Transverse colon (tissue), 4 donors: ENCODE results near the gene CDCA5.

ENCODE experiments used
- EP300 ChIP-seq: sonication (generic); formaldehyde crosslinking; IDR thresholded peaks from one replicate; pipeline ENCODE4 v1.6.1; 2017; ENCODE audit warnings: antibody characterized with exemption, low read depth
- POLR2A ChIP-seq: fragments of 450-650 bp; IDR thresholded peaks from one replicate; pipeline ENCODE4 v1.6.1; 2016; ENCODE audit warnings: antibody characterized with exemption, mild to moderate bottlenecking, moderate library complexity
- POLR2AphosphoS5 ChIP-seq, 3 donors: sonication (generic); formaldehyde crosslinking; IDR thresholded peaks; one replicate each; pipeline ENCODE4 v1.6.1; 2016; ENCODE audit warnings: antibody characterized with exemption in 3 of 3
- TF ChIP-seq, protein P1 (sequence below), 5 experiments: fragments of 200-600 bp in 3 of 5; fragments of 450-650 bp in 2 of 5; sonication (generic) in 3 of 5; IDR thresholded peaks; 1 replicate in 2 of 5; 2 replicates in 3 of 5; pipeline ENCODE4 v1.5.1; 2016 to 2017; ENCODE audit warnings: antibody characterized with exemption in 5 of 5, inconsistent platforms in 3 of 5, mild to moderate bottlenecking in 2 of 5, moderate library complexity in 1 of 5

DNA sequence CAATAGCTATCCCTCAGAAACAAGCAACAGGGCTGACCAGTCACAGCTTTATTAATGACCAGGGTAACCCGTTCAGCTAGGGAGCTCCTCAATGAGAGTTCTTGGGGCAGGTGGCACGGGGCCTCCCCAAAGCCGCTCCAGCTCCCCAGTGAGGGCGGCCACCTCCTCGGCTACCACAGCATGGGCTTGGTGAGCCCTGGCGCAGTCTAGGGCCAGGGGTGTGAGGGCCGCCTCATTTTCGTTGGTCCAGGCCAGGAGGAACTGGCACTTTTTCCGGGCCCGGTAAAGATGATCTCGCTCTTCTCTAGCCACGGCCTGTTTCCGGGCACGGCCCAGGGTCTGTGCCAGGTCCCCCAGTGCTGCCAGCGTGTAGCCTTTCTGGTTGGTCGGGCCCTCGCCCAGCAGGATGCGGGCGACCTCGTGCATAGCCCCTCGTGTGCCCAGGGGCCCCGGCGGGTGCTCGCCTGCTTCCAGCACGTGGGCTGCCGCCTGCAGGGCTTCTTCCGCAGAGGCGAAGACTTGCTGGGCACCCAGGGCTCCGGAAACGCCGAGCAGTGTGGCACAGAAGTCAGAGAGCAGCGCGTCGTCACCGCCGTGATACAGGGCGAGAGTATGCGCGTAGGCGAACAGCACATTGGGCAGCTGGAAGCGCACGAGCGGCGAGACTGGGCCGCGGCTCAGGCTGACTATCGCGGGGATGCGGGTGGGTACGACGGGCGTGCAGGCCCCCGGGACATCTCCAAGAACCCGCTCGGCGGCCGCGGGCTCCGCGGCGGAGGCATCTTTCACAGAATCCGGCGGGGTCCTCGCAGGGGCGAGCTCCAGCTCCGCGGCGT is 32.7 kb upstream of the CDCA5 start:
- TF ChIP-seq POLR2A: no peak
- TF ChIP-seq, protein P1, sequence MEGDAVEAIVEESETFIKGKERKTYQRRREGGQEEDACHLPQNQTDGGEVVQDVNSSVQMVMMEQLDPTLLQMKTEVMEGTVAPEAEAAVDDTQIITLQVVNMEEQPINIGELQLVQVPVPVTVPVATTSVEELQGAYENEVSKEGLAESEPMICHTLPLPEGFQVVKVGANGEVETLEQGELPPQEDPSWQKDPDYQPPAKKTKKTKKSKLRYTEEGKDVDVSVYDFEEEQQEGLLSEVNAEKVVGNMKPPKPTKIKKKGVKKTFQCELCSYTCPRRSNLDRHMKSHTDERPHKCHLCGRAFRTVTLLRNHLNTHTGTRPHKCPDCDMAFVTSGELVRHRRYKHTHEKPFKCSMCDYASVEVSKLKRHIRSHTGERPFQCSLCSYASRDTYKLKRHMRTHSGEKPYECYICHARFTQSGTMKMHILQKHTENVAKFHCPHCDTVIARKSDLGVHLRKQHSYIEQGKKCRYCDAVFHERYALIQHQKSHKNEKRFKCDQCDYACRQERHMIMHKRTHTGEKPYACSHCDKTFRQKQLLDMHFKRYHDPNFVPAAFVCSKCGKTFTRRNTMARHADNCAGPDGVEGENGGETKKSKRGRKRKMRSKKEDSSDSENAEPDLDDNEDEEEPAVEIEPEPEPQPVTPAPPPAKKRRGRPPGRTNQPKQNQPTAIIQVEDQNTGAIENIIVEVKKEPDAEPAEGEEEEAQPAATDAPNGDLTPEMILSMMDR (IDR thresholded peaks at IDR 0.05): no peak
- peak in 1 of 3 donors; percentile 19 for TF ChIP-seq POLR2AphosphoS5 (IDR thresholded peaks at IDR 0.05)
- no peak for TF ChIP-seq EP300
